D721Med (cell line): ENCODE measurements around the gene MVK.

Experiments used
- DNase-seq: peaks from one replicate; pipeline ENCODE4 v3.0.0; 2011; ENCODE audit warnings: low spot score; ENCODE audit not compliant: insufficient read length
- FAIRE-seq: peaks from 2 replicates; lab custom pipeline; 2011; peaks lifted over from hg19 to GRCh38; lab: Jason Lieb, UNC
- CTCF ChIP-seq: IDR thresholded peaks from 2 replicates; pipeline ENCODE4 v1.5.1; 2012; ENCODE audit warnings: mild to moderate bottlenecking, control low read depth; ENCODE audit not compliant: insufficient read depth; ENCODE audit errors: missing control alignments

MVK gene

DNA sequence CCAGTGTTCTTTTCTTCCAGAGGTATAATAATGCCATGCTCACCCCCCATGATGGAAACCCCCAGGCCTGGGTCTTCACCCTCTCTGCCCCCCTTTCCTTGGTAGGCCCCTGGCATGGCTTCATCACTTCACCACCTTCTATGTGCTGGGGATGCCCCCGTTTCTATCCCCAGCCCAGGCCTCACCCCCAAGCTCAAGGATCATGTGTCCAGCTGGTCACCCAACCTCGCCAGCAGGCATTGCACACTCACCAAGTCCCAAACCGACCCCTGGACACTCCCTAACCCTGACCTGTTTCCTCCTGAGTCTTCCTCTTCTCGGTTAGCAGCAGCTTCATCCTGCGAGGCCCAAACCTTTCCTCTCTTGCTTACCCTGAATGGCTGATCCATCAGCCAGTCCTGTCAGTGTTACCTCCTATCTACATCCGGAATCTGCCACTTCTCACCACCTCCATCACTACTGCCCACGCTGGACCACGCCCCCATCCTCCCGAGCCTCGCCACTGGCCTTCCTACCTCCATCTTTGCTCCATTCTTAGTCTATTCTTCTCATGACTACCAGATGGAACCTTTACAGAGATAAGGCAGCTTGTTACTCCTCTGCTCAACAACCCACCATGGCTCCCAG lies 69.0 kb downstream of the MVK start:
- no peak for TF ChIP-seq CTCF
- FAIRE-seq (no peak), DNase-seq (no peak)

GRCh38 chr12:109645194-109645593 lies 71.6 kb downstream of the MVK start:
- TF ChIP-seq CTCF = no peak
- DNase-seq = no peak
- FAIRE-seq = no peak

DNA sequence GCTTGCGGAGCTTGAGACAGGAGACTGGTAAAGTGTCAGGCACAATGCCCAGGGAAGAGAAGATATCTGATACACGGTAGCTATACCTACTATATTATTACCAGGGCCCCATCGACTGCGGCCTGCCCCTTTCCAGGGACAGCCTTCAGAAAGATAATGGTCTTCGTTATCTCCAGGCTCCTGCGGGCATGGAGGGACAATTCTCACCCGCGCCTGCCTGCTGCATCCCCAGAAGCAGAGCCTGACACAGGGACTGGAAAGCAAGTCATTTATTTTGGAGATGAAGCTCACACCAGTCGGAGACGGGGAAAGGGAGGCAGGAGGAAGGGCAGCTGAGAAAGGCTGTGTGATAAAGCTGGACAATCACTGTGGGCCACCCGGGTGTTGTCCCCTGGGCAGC lies 72.1 kb downstream of the MVK start:
- DNase-seq = no peak
- TF ChIP-seq CTCF = no peak
- FAIRE-seq = no peak
